ENCODE measurements around the gene PRKCSH. TPM values are rescaled to one million over a fixed set of nuclear protein-coding genes. Genes with fewer than 3 reads are reported as not detected.

PRKCSH gene
- total RNA-seq, 1 donor from 2014 or later: 285 TPM

DNA sequence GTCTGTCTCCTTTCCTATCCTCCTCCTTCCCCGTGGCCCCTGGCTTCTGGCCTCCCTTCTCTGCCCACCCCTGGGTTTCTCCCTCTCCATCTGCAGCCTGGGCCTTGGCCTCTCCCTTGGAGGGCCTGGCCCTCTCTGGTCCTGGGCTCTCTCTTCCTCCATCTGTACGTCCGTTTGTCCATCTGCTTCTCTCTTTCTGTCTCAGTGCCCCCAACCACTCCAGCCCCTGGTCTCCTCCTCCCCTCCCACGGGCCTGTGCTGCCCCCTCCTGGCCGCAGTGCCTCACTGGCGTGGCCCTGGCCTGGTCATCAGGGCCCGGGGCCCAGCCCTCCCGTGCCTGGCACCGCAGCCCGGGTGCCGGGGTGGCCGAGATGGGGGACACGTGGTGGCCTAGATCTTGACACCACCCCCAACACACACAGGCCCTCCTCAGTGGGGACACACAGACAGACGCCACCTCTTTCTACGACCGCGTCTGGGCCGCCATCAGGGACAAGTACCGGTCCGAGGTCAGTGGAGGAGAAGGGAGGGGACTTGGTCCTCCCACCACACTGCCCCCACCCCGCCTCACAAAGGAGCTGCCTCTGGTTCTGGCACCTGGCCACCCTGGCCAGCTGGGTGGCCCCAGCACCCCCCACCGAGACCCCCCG lies 11.3 kb downstream of the PRKCSH start:
- peak; percentile 80 to 81 for ATAC-seq
- DNase-seq: no peak
- Histone ChIP-seq H3K4me3 (no peak overlapping the region), H3K4me1 (no peaks in the 10 kb centered on the region), H3K27me3 (ENCODE audit: low read depth) (no peaks in the 10 kb centered on the region), H3K27ac (no peak overlapping the region), H3K36me3 (peaks cover 90% of the 10 kb centered on the region), H3K9me3 (no peaks in the 10 kb centered on the region)
- intact Hi-C loops (cut with DNase I): no loop called here
- TF ChIP-seq, protein P1, sequence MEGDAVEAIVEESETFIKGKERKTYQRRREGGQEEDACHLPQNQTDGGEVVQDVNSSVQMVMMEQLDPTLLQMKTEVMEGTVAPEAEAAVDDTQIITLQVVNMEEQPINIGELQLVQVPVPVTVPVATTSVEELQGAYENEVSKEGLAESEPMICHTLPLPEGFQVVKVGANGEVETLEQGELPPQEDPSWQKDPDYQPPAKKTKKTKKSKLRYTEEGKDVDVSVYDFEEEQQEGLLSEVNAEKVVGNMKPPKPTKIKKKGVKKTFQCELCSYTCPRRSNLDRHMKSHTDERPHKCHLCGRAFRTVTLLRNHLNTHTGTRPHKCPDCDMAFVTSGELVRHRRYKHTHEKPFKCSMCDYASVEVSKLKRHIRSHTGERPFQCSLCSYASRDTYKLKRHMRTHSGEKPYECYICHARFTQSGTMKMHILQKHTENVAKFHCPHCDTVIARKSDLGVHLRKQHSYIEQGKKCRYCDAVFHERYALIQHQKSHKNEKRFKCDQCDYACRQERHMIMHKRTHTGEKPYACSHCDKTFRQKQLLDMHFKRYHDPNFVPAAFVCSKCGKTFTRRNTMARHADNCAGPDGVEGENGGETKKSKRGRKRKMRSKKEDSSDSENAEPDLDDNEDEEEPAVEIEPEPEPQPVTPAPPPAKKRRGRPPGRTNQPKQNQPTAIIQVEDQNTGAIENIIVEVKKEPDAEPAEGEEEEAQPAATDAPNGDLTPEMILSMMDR (IDR thresholded peaks at IDR 0.05): peak; percentile 77

DNA sequence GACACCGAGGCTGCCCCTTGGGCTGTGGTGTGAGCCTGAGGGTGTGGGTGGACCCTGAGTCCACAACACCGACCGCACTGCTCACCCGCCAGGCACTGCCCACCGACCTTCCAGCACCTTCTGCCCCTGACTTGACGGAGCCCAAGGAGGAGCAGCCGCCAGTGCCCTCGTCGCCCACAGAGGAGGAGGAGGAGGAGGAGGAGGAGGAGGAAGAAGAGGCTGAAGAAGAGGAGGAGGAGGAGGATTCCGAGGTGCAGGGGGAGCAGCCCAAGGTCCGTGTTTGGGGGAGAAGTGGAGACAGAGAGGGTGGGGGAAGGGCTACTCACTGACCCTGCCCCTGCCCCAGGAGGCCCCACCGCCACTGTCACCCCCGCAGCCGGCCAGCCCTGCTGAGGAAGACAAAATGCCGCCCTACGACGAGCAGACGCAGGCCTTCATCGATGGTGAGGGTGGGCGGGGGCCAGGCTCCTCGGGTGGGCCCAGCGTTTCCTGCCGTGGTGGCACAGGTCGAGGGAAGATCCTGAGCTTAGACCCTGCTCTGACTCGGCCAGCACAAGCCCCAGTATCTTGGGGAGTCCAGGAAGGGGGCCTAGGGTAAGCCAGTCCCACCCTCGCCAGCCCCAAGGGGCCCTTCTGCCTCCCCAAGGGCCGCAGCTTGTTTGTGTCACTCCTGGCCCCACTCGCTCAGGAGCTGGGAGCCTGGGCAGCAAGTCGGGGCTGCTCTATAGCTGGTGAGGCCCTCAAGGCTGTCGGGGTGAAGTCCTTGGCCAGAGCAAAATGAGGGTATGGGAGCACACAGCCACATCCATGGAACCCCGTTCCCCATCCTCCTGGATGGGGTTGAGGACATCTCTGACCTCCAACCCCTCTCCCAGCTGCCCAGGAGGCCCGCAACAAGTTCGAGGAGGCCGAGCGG lies 12.2 kb downstream of the PRKCSH start:
- TF ChIP-seq, protein P1 (IDR thresholded peaks at IDR 0.05): no peak
- H3K27ac ChIP-seq: no peak overlapping the region
- no peaks in the 10 kb centered on the region for H3K27me3 ChIP-seq (ENCODE audit: low read depth)
- H3K9me3 ChIP-seq: no peaks in the 10 kb centered on the region
- H3K4me3 ChIP-seq: no peak overlapping the region
- peaks cover 81% of the 10 kb centered on the region for H3K36me3 ChIP-seq
- intact Hi-C loops (cut with DNase I): no loop called here
- H3K4me1 ChIP-seq: no peaks in the 10 kb centered on the region
- ATAC-seq (peak; percentile 2 to 3), DNase-seq (no peak)

DNA sequence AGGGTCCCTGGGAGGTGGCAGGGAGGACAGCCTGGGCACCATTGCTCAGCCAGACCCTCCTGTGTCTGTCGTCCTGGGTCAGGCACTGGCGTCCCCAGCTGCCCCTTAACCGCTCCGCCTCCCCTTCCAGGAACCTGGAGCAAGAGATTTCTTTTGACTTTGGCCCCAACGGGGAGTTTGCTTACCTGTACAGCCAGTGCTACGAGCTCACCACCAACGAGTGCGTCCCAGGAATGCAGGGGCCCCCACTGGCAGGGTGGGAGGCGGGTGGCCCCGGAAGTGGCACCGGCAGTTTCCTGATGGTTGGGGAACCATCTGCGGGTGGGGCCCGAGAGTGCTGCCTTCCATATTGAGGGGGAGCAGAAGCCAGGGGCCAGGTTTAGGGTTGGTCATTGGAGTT lies 13.0 kb downstream of the PRKCSH start:
- no peaks in the 10 kb centered on the region for H3K9me3 ChIP-seq
- TF ChIP-seq, protein P1 (IDR thresholded peaks at IDR 0.05): no peak
- intact Hi-C loops (cut with DNase I): no loop called here
- no peaks in the 10 kb centered on the region for H3K27me3 ChIP-seq (ENCODE audit: low read depth)
- H3K27ac ChIP-seq: no peak overlapping the region
- no peaks in the 10 kb centered on the region for H3K4me1 ChIP-seq
- no peak for ATAC-seq
- DNase-seq: no peak
- H3K4me3 ChIP-seq: no peak overlapping the region
- peaks cover 73% of the 10 kb centered on the region for H3K36me3 ChIP-seq

DNA sequence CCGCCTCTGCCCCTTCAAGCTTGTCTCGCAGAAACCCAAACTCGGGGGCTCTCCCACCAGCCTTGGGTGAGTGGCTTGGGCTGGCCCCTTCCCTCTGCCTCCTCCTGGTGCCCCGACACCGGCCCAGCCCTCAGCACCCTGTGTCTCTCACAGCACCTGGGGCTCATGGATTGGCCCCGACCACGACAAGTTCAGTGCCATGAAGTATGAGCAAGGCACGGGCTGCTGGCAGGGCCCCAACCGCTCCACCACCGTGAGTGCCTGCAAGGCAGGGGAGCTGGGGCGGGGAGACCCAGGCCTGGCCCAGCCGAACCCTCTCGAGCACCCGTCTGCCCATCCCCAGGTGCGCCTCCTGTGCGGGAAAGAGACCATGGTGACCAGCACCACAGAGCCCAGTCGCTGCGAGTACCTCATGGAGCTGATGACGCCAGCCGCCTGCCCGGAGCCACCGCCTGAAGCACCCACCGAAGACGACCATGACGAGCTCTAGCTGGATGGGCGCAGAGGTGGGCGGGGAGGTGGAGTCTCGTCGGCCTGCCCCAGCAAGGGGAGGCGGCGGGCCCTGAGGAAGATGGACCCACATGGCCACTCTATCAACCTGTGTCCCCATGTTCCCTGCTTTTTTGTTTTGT lies 13.6 kb downstream of the PRKCSH start:
- intact Hi-C loops (cut with DNase I): no loop called here
- peaks cover 67% of the 10 kb centered on the region for H3K36me3 ChIP-seq
- DNase-seq: no peak
- H3K9me3 ChIP-seq: no peaks in the 10 kb centered on the region
- no peak overlapping the region for H3K27ac ChIP-seq
- H3K4me1 ChIP-seq: no peaks in the 10 kb centered on the region
- H3K4me3 ChIP-seq: no peak overlapping the region
- H3K27me3 ChIP-seq (ENCODE audit: low read depth): no peaks in the 10 kb centered on the region
- TF ChIP-seq, protein P1 (IDR thresholded peaks at IDR 0.05): no peak
- ATAC-seq: no peak

DNA sequence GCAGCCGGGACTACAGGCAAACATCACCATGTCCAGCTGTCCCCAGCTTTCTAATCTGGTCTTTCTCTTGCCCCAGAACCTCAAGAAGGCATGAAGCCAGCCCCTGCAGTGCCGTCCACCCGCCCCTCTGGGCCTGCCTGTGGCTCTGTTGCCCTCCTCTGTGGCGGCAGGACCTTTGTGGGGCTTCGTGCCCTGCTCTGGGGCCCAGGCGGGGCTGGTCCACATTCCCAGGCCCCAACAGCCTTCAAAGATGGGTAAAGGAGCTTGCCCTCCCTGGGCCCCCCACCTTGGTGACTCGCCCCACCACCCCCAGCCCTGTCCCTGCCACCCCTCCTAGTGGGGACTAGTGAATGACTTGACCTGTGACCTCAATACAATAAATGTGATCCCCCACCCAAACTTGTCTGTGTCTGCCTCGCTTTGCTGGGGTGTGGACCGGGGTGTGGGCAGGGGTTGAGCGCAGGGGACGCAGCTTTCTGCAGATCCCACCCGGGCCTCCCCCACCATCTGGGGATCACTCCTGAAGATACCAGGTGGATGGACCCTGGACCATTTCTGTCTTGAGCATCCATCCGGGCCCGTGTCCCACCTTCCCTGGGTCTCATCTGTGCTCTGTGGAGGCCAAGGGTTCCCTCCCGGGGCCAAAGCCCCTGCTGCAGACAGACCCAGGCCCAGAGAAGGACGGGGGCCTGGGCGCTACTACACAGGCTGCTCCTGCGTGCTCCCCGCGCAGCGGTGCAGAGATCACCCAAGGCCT lies 15.3 kb downstream of the PRKCSH start:
- no peaks in the 10 kb centered on the region for H3K9me3 ChIP-seq
- H3K27me3 ChIP-seq (ENCODE audit: low read depth): no peaks in the 10 kb centered on the region
- peaks cover 50% of the 10 kb centered on the region for H3K36me3 ChIP-seq
- H3K27ac ChIP-seq: no peak overlapping the region
- DNase-seq: no peak
- intact Hi-C loops (cut with DNase I): no loop called here
- H3K4me1 ChIP-seq: no peaks in the 10 kb centered on the region
- ATAC-seq: no peak
- H3K4me3 ChIP-seq: no peak overlapping the region
- TF ChIP-seq, protein P1 (IDR thresholded peaks at IDR 0.05): no peak
